ENCODE data around the gene ADAM12. TPM values are rescaled to one million over a fixed set of nuclear protein-coding genes. Genes with fewer than 3 reads are reported as not detected.

The ADAM12 gene
- total RNA-seq, 1 experiment from 2014 or later: 0.24 TPM

DNA sequence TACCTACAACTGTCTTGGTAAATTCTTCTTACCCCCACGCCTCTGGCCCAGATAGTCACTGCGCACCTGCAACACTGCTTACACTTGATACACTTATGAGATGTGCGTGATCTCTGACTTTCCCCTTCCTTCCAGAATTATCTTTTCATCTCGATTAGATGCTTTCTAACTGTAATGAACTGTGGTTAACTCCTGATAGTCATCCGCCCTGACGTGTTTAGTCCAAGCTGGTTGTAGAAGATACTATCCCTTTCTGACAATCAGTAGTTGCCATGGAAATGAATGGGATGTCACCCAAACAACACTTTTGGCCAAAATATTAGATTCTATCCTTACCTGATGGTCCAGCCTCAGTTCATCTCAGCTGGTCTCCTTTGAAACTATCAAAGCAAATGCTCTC lies 241.5 kb downstream of the ADAM12 start:
- no peak overlapping the region for H3K4me2 ChIP-seq (ENCODE audit: insufficient read depth, insufficient read length, low read length)

More for the DNA sequence above, 241.5 kb downstream of the ADAM12 start:
- no peak overlapping the region for H3K4ac ChIP-seq (ENCODE audit: low read depth, low read length)
- Mint-ChIP-seq H3K9me3 (peaks cover 28 to 31% of the 10 kb centered on the region in 2 experiments), H3K27ac (no peak overlapping the region), H3K4me3 (no peak overlapping the region), H3K4me1 (peaks cover under 1 to 4% of the 10 kb centered on the region in 2 experiments; a peak in 2 of 4 replicates), H3K27me3 (ENCODE audit: low read depth) (no peaks in the 10 kb centered on the region; the same call in 1 of the 2 replicates), H3K36me3 (ENCODE audit: insufficient read depth in 1 of 3, low read depth in 3 of 3) (peaks cover 19 to 34% (median 23%) of the 10 kb centered on the region in 3 experiments)
- H3K9me3 ChIP-seq (ENCODE audit: control insufficient read depth, low read depth, low read length): peaks cover 7% of the 10 kb centered on the region
- H3K23me2 ChIP-seq (ENCODE audit: insufficient read length, low read depth, low read length, poor library complexity, severe bottlenecking): no peaks in the 10 kb centered on the region
- no peaks in the 10 kb centered on the region for H3K79me1 ChIP-seq (ENCODE audit: insufficient read depth, low read depth, low read length, poor library complexity, severe bottlenecking)
- no peak overlapping the region for H2BK120ac ChIP-seq (ENCODE audit: low read depth, low read length, poor library complexity, severe bottlenecking)
- no peaks in the 10 kb centered on the region for H3K27me3 ChIP-seq (ENCODE audit: insufficient read depth, low read length)
- H3T11ph ChIP-seq (ENCODE audit: low read length): no peak overlapping the region
- H3K27ac ChIP-seq (ENCODE audit: insufficient read length, low read depth, low read length): no peak overlapping the region
- H3K56ac ChIP-seq (ENCODE audit: insufficient read length, low read depth, low read length): no peak overlapping the region
- no peaks in the 10 kb centered on the region for H4K20me1 ChIP-seq (ENCODE audit: control insufficient read depth, insufficient read depth, insufficient read length)
- H2BK15ac ChIP-seq (ENCODE audit: low read depth, low read length): no peak overlapping the region
- no peak overlapping the region for H2BK12ac ChIP-seq (ENCODE audit: insufficient read length, low read depth, low read length)
- DNase-seq: no peak
- no peak overlapping the region for H3K14ac ChIP-seq (ENCODE audit: insufficient read depth, low read length)
- H2BK20ac ChIP-seq (ENCODE audit: low read depth, low read length, poor library complexity, severe bottlenecking): no peak overlapping the region
- no peak overlapping the region for H2BK5ac ChIP-seq (ENCODE audit: insufficient read length, low read length)
- no peaks in the 10 kb centered on the region for H3K4me1 ChIP-seq (ENCODE audit: insufficient read depth, low read length)
- no CpG with 5 or more reads among the region's 6 CpGs for whole genome bisulfite sequencing (ENCODE audit: extremely low coverage, insufficient read length, low lambda C conversion rate)
- no peak overlapping the region for H3K23ac ChIP-seq (ENCODE audit: insufficient read length, low read depth, low read length)
- no peak overlapping the region for H2AFZ ChIP-seq (ENCODE audit: low read length)
- no peak overlapping the region for H4K91ac ChIP-seq (ENCODE audit: insufficient read length, low read depth, low read length)
- no peak overlapping the region for H2AK5ac ChIP-seq (ENCODE audit: insufficient read length, low read length)
- H3K9ac ChIP-seq (ENCODE audit: extremely low read depth, insufficient read length, low read length): no peak overlapping the region
- TF ChIP-seq CTCF (conservative IDR thresholded peaks at IDR 0.05): no peak
- no peaks in the 10 kb centered on the region for H3K79me2 ChIP-seq (ENCODE audit: insufficient read depth, low read length)
- H4K5ac ChIP-seq (ENCODE audit: insufficient read length, low read depth, low read length): no peak overlapping the region
- no peak overlapping the region for H3K18ac ChIP-seq (ENCODE audit: insufficient read length, low read depth, low read length)
- no peak overlapping the region for H4K8ac ChIP-seq (replicated peaks; ENCODE audit: insufficient read length, low read depth, low read length)

Measured in H9 (cell line).